ENCODE results near the gene ST6GALNAC3.

ST6GALNAC3 gene

DNA sequence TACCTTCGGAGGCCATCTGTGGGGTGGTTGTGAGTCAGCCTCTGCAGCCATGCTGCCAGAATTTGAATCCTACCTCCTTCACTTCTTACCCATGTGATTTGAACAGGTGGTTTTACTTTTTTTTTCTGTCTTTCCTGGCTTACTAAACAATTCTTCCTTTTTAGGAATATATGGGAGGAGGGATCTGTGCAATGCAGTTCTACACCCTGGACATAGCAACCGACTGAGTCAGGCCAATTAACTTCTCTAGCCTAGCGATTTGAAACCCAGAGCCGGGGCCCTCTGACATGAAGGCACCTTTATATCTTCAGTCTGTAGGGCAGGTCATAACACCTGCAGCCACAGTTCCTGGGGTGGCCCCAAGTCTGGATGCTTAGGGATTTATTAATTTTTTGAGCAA is 83.6 kb downstream of the ST6GALNAC3 start:
- H3K9me3 ChIP-seq (replicated peaks; ENCODE audit: insufficient read depth, low read length): no peaks in the 10 kb centered on the region
- no peaks in the 10 kb centered on the region for H3K79me2 ChIP-seq (ENCODE audit: low read length)
- no peak overlapping the region for H3K27ac ChIP-seq (ENCODE audit: low read length)
- H3K9me2 ChIP-seq (replicated peaks; ENCODE audit: insufficient read depth, low read length): no peaks in the 10 kb centered on the region
- no peaks in the 10 kb centered on the region for H3K27me3 ChIP-seq (replicated peaks; ENCODE audit: insufficient read depth, low read length)
- H3K36me3 ChIP-seq (replicated peaks; ENCODE audit: insufficient read depth, low read length): no peaks in the 10 kb centered on the region
- H3K4me1 ChIP-seq (ENCODE audit: low read length): no peaks in the 10 kb centered on the region
- DNase-seq: no peak
- no peak overlapping the region for H3K4me2 ChIP-seq (ENCODE audit: low read depth, low read length)
- H3K4me3 ChIP-seq (ENCODE audit: low read length): no peak overlapping the region
- no peak for TF ChIP-seq EZH2 (optimal IDR thresholded peaks at IDR 0.05; ENCODE audit: low read depth, low read length)
- H4K20me1 ChIP-seq (ENCODE audit: insufficient read depth, low read length): no peaks in the 10 kb centered on the region
- no peak overlapping the region for H3K9ac ChIP-seq (ENCODE audit: low read length)
- H3F3A ChIP-seq (ENCODE audit: insufficient read depth, low read length): peaks cover 5% of the 10 kb centered on the region; the same call in 1 of the 2 replicates
- H2AFZ ChIP-seq (ENCODE audit: low read length): no peak overlapping the region

DNA sequence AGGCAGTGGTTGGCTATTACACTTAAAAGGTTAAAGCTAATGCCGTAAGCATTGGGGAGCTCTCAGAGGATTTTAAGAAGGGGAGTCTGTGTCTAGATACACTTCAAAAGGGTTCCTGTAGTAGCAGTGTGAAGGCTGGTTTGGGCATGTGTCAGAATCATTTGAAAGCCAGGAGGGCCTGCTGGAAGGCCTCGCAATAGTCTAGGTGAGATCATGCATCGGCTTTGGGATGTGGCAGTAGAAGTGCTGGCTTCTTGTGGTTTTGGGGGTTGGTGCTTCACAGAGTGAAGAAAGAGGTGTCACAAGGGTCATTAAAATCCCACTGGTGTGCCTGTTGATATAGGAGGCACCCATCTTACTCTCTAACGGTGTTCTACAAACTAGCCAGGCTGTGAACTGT is 85.7 kb downstream of the ST6GALNAC3 start:
- H4K20me1 ChIP-seq (ENCODE audit: insufficient read depth, low read length): no peaks in the 10 kb centered on the region
- H3K9me2 ChIP-seq (replicated peaks; ENCODE audit: insufficient read depth, low read length): no peaks in the 10 kb centered on the region
- no peaks in the 10 kb centered on the region for H3K27me3 ChIP-seq (replicated peaks; ENCODE audit: insufficient read depth, low read length)
- DNase-seq: no peak
- no peaks in the 10 kb centered on the region for H3K9me3 ChIP-seq (replicated peaks; ENCODE audit: insufficient read depth, low read length)
- no peaks in the 10 kb centered on the region for H3F3A ChIP-seq (ENCODE audit: insufficient read depth, low read length)
- H3K4me2 ChIP-seq (ENCODE audit: low read depth, low read length): no peak overlapping the region
- no peaks in the 10 kb centered on the region for H3K79me2 ChIP-seq (ENCODE audit: low read length)
- no peak overlapping the region for H3K4me3 ChIP-seq (ENCODE audit: low read length)
- H3K9ac ChIP-seq (ENCODE audit: low read length): no peak overlapping the region
- no peak for TF ChIP-seq EZH2phosphoT487 (IDR thresholded peaks at IDR 0.05; ENCODE audit: low read length)
- TF ChIP-seq, protein P1, sequence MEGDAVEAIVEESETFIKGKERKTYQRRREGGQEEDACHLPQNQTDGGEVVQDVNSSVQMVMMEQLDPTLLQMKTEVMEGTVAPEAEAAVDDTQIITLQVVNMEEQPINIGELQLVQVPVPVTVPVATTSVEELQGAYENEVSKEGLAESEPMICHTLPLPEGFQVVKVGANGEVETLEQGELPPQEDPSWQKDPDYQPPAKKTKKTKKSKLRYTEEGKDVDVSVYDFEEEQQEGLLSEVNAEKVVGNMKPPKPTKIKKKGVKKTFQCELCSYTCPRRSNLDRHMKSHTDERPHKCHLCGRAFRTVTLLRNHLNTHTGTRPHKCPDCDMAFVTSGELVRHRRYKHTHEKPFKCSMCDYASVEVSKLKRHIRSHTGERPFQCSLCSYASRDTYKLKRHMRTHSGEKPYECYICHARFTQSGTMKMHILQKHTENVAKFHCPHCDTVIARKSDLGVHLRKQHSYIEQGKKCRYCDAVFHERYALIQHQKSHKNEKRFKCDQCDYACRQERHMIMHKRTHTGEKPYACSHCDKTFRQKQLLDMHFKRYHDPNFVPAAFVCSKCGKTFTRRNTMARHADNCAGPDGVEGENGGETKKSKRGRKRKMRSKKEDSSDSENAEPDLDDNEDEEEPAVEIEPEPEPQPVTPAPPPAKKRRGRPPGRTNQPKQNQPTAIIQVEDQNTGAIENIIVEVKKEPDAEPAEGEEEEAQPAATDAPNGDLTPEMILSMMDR (IDR thresholded peaks at IDR 0.05; ENCODE audit: low read length): no peak
- no peak for TF ChIP-seq EZH2 (optimal IDR thresholded peaks at IDR 0.05; ENCODE audit: low read depth, low read length)
- no peak overlapping the region for H3K27ac ChIP-seq (ENCODE audit: low read length)
- H2AFZ ChIP-seq (ENCODE audit: low read length): no peak overlapping the region
- no peaks in the 10 kb centered on the region for H3K36me3 ChIP-seq (replicated peaks; ENCODE audit: insufficient read depth, low read length)
- no peaks in the 10 kb centered on the region for H3K4me1 ChIP-seq (ENCODE audit: low read length)

DNA sequence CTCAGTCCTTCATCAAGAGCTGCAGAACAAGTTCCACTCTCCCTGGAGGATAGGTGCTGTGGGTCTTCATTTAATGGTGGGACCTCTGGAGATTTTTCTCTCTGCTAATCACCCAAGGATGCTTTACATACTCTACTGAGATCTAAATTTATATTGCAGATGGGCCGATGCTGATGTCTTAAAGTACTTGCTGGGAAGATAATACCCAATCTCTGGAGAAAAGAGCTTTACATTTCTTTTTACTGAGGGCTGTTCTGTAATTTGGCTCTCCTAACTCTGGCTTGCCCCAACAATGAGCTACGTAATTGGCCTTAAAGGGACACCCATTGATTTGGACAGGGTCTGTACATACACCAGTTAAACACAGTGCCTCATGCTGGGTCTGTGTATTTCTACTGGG is 86.9 kb downstream of the ST6GALNAC3 start:
- Histone ChIP-seq H3K36me3 (replicated peaks; ENCODE audit: insufficient read depth, low read length) (no peaks in the 10 kb centered on the region), H3K9ac (ENCODE audit: low read length) (no peak overlapping the region), H3F3A (ENCODE audit: insufficient read depth, low read length) (no peaks in the 10 kb centered on the region), H3K4me1 (ENCODE audit: low read length) (no peaks in the 10 kb centered on the region), H3K4me3 (ENCODE audit: low read length) (no peak overlapping the region), H3K9me3 (replicated peaks; ENCODE audit: insufficient read depth, low read length) (no peaks in the 10 kb centered on the region), H3K4me2 (ENCODE audit: low read depth, low read length) (no peak overlapping the region), H2AFZ (ENCODE audit: low read length) (no peak overlapping the region), H3K27ac (ENCODE audit: low read length) (no peak overlapping the region), H3K9me2 (replicated peaks; ENCODE audit: insufficient read depth, low read length) (no peaks in the 10 kb centered on the region), H3K79me2 (ENCODE audit: low read length) (no peaks in the 10 kb centered on the region), H4K20me1 (ENCODE audit: insufficient read depth, low read length) (no peaks in the 10 kb centered on the region), H3K27me3 (replicated peaks; ENCODE audit: insufficient read depth, low read length) (no peaks in the 10 kb centered on the region)
- TF ChIP-seq EZH2phosphoT487 (IDR thresholded peaks at IDR 0.05; ENCODE audit: low read length) (no peak), EZH2 (optimal IDR thresholded peaks at IDR 0.05; ENCODE audit: low read depth, low read length) (no peak)
- TF ChIP-seq, protein P1 (IDR thresholded peaks at IDR 0.05; ENCODE audit: low read length): no peak
- no peak for DNase-seq

DNA sequence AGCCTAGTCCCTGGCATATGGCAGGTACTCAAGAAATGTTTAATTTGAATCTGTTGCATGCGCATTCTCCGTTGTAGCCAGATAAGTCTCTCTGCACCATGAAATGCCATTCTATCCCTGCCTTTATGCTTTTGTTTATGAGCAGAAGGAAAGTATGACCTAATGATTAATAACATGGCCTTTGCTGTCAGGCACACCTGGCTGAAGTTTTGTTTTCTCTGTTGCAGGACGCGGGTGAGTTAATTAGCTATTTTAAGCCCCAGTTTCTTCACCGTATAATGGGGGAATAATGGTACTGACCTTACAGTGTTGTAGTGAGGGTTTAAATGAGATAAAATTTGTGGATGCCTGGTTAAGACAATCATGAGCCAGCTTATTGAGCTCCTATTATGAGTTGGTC is 87.7 kb downstream of the ST6GALNAC3 start:
- H3K4me1 ChIP-seq (ENCODE audit: low read length): no peaks in the 10 kb centered on the region
- H3F3A ChIP-seq (ENCODE audit: insufficient read depth, low read length): no peaks in the 10 kb centered on the region
- DNase-seq: no peak
- no peak overlapping the region for H2AFZ ChIP-seq (ENCODE audit: low read length)
- TF ChIP-seq EZH2 (optimal IDR thresholded peaks at IDR 0.05; ENCODE audit: low read depth, low read length) (no peak), EZH2phosphoT487 (IDR thresholded peaks at IDR 0.05; ENCODE audit: low read length) (no peak)
- TF ChIP-seq, protein P1 (IDR thresholded peaks at IDR 0.05; ENCODE audit: low read length): no peak
- no peaks in the 10 kb centered on the region for H3K9me2 ChIP-seq (replicated peaks; ENCODE audit: insufficient read depth, low read length)
- no peaks in the 10 kb centered on the region for H3K9me3 ChIP-seq (replicated peaks; ENCODE audit: insufficient read depth, low read length)
- no peaks in the 10 kb centered on the region for H4K20me1 ChIP-seq (ENCODE audit: insufficient read depth, low read length)
- no peaks in the 10 kb centered on the region for H3K36me3 ChIP-seq (replicated peaks; ENCODE audit: insufficient read depth, low read length)
- H3K9ac ChIP-seq (ENCODE audit: low read length): no peak overlapping the region
- H3K4me3 ChIP-seq (ENCODE audit: low read length): no peak overlapping the region
- no peak overlapping the region for H3K27ac ChIP-seq (ENCODE audit: low read length)
- H3K79me2 ChIP-seq (ENCODE audit: low read length): no peaks in the 10 kb centered on the region
- H3K4me2 ChIP-seq (ENCODE audit: low read depth, low read length): no peak overlapping the region
- no peaks in the 10 kb centered on the region for H3K27me3 ChIP-seq (replicated peaks; ENCODE audit: insufficient read depth, low read length)

Measured in MM.1S (cell line).